Measurements from ENCODE around the gene SPN.
"Not testable (repeated sequence)": the region's sequence is repeated elsewhere in the genome, so short reads cannot be mapped to it uniquely, and the experiment has no call there.

SPN gene

GRCh38 chr16:29631658-29632057 is 31.4 kb upstream of the SPN start:
- H3K9ac ChIP-seq (ENCODE audit: low read depth, low read length); H3K4me3 ChIP-seq (ENCODE audit: low read depth, low read length): not testable (repeated sequence)

GRCh38 chr16:29635902-29636301 is 27.1 kb upstream of the SPN start:
- H3K9ac ChIP-seq (ENCODE audit: low read depth, low read length); H3K9me3 ChIP-seq (ENCODE audit: control insufficient read depth, insufficient read depth, low read length); H3K36me3 ChIP-seq (ENCODE audit: control insufficient read depth, insufficient read depth, low read length); H3K4me3 ChIP-seq (ENCODE audit: low read depth, low read length); H3K27me3 ChIP-seq (ENCODE audit: control insufficient read depth, insufficient read depth, low read length); H3K4me1 ChIP-seq (ENCODE audit: control insufficient read depth, insufficient read depth, low read length): not testable (repeated sequence)

More at GRCh38 chr16:29631658-29632057, 31.4 kb upstream of the SPN start:
- not testable (repeated sequence) for H3K27me3 ChIP-seq (ENCODE audit: control insufficient read depth, insufficient read depth, low read length); H3K9me3 ChIP-seq (ENCODE audit: control insufficient read depth, insufficient read depth, low read length); H3K36me3 ChIP-seq (ENCODE audit: control insufficient read depth, insufficient read depth, low read length); H3K4me1 ChIP-seq (ENCODE audit: control insufficient read depth, insufficient read depth, low read length)

GRCh38 chr16:29636368-29636767 is 26.7 kb upstream of the SPN start:
- H3K4me3 ChIP-seq (ENCODE audit: low read depth, low read length); H3K4me1 ChIP-seq (ENCODE audit: control insufficient read depth, insufficient read depth, low read length); H3K27me3 ChIP-seq (ENCODE audit: control insufficient read depth, insufficient read depth, low read length); H3K36me3 ChIP-seq (ENCODE audit: control insufficient read depth, insufficient read depth, low read length); H3K9ac ChIP-seq (ENCODE audit: low read depth, low read length); H3K9me3 ChIP-seq (ENCODE audit: control insufficient read depth, insufficient read depth, low read length): not testable (repeated sequence)

GRCh38 chr16:29638751-29639150 is 24.3 kb upstream of the SPN start:
- H3K36me3 ChIP-seq (ENCODE audit: control insufficient read depth, insufficient read depth, low read length); H3K9me3 ChIP-seq (ENCODE audit: control insufficient read depth, insufficient read depth, low read length); H3K4me1 ChIP-seq (ENCODE audit: control insufficient read depth, insufficient read depth, low read length); H3K4me3 ChIP-seq (ENCODE audit: low read depth, low read length); H3K27me3 ChIP-seq (ENCODE audit: control insufficient read depth, insufficient read depth, low read length); H3K9ac ChIP-seq (ENCODE audit: low read depth, low read length): not testable (repeated sequence)

- Histone ChIP-seq H3K27me3 (ENCODE audit: control insufficient read depth, insufficient read depth, low read length) (no peaks in the 10 kb centered on the region), H3K36me3 (ENCODE audit: control insufficient read depth, insufficient read depth, low read length) (no peaks in the 10 kb centered on the region), H3K4me1 (ENCODE audit: control insufficient read depth, insufficient read depth, low read length) (no peaks in the 10 kb centered on the region), H3K4me3 (ENCODE audit: low read depth, low read length) (no peak overlapping the region), H3K9ac (ENCODE audit: low read depth, low read length) (no peak overlapping the region), H3K9me3 (ENCODE audit: control insufficient read depth, insufficient read depth, low read length) (no peaks in the 10 kb centered on the region)
Measured at GRCh38 chr16:29641561-29641960, 21.5 kb upstream of the SPN start.

GRCh38 chr16:29643596-29643995 is 19.5 kb upstream of the SPN start:
- no peak overlapping the region for H3K9ac ChIP-seq (ENCODE audit: low read depth, low read length)

GRCh38 chr16:29644338-29644857 is 18.6 kb upstream of the SPN start:
- no peaks in the 10 kb centered on the region for H3K36me3 ChIP-seq (ENCODE audit: control insufficient read depth, insufficient read depth, low read length)
- no peak overlapping the region for H3K9ac ChIP-seq (ENCODE audit: low read depth, low read length)
- H3K4me3 ChIP-seq (ENCODE audit: low read depth, low read length), result no peak overlapping the region
- no peaks in the 10 kb centered on the region for H3K27me3 ChIP-seq (ENCODE audit: control insufficient read depth, insufficient read depth, low read length)
- no peaks in the 10 kb centered on the region for H3K9me3 ChIP-seq (ENCODE audit: control insufficient read depth, insufficient read depth, low read length)
- H3K4me1 ChIP-seq (ENCODE audit: control insufficient read depth, insufficient read depth, low read length), result no peaks in the 10 kb centered on the region

More at GRCh38 chr16:29643596-29643995, 19.5 kb upstream of the SPN start:
- no peak overlapping the region for H3K4me3 ChIP-seq (ENCODE audit: low read depth, low read length)
- no peaks in the 10 kb centered on the region for H3K36me3 ChIP-seq (ENCODE audit: control insufficient read depth, insufficient read depth, low read length)
- H3K9me3 ChIP-seq (ENCODE audit: control insufficient read depth, insufficient read depth, low read length), result no peaks in the 10 kb centered on the region
- no peaks in the 10 kb centered on the region for H3K4me1 ChIP-seq (ENCODE audit: control insufficient read depth, insufficient read depth, low read length)
- H3K27me3 ChIP-seq (ENCODE audit: control insufficient read depth, insufficient read depth, low read length), result no peaks in the 10 kb centered on the region

- no peaks in the 10 kb centered on the region for H3K9me3 ChIP-seq (ENCODE audit: control insufficient read depth, insufficient read depth, low read length)
- no peaks in the 10 kb centered on the region for H3K27me3 ChIP-seq (ENCODE audit: control insufficient read depth, insufficient read depth, low read length)
- H3K4me3 ChIP-seq (ENCODE audit: low read depth, low read length), result no peak overlapping the region
- H3K4me1 ChIP-seq (ENCODE audit: control insufficient read depth, insufficient read depth, low read length), result no peaks in the 10 kb centered on the region
- no peak overlapping the region for H3K9ac ChIP-seq (ENCODE audit: low read depth, low read length)
- H3K36me3 ChIP-seq (ENCODE audit: control insufficient read depth, insufficient read depth, low read length), result no peaks in the 10 kb centered on the region
Measured at GRCh38 chr16:29644973-29645693, 17.9 kb upstream of the SPN start.

- H3K9ac ChIP-seq (ENCODE audit: low read depth, low read length), result no peak overlapping the region
- no peaks in the 10 kb centered on the region for H3K9me3 ChIP-seq (ENCODE audit: control insufficient read depth, insufficient read depth, low read length)
- H3K4me3 ChIP-seq (ENCODE audit: low read depth, low read length), result no peak overlapping the region
- no peaks in the 10 kb centered on the region for H3K36me3 ChIP-seq (ENCODE audit: control insufficient read depth, insufficient read depth, low read length)
- no peaks in the 10 kb centered on the region for H3K4me1 ChIP-seq (ENCODE audit: control insufficient read depth, insufficient read depth, low read length)
- no peaks in the 10 kb centered on the region for H3K27me3 ChIP-seq (ENCODE audit: control insufficient read depth, insufficient read depth, low read length)
Measured at GRCh38 chr16:29645694-29646187, 17.3 kb upstream of the SPN start.

- Histone ChIP-seq H3K36me3 (ENCODE audit: control insufficient read depth, insufficient read depth, low read length) (no peaks in the 10 kb centered on the region), H3K9me3 (ENCODE audit: control insufficient read depth, insufficient read depth, low read length) (no peaks in the 10 kb centered on the region), H3K9ac (ENCODE audit: low read depth, low read length) (no peak overlapping the region), H3K27me3 (ENCODE audit: control insufficient read depth, insufficient read depth, low read length) (no peaks in the 10 kb centered on the region), H3K4me1 (ENCODE audit: control insufficient read depth, insufficient read depth, low read length) (no peaks in the 10 kb centered on the region), H3K4me3 (ENCODE audit: low read depth, low read length) (no peak overlapping the region)
Measured at GRCh38 chr16:29646947-29647346, 16.1 kb upstream of the SPN start.

GRCh38 chr16:29649588-29650494 is 13.2 kb upstream of the SPN start:
- Histone ChIP-seq H3K36me3 (ENCODE audit: control insufficient read depth, insufficient read depth, low read length) (no peaks in the 10 kb centered on the region), H3K9ac (ENCODE audit: low read depth, low read length) (no peak overlapping the region), H3K27me3 (ENCODE audit: control insufficient read depth, insufficient read depth, low read length) (no peaks in the 10 kb centered on the region), H3K9me3 (ENCODE audit: control insufficient read depth, insufficient read depth, low read length) (no peaks in the 10 kb centered on the region), H3K4me1 (ENCODE audit: control insufficient read depth, insufficient read depth, low read length) (no peaks in the 10 kb centered on the region), H3K4me3 (ENCODE audit: low read depth, low read length) (no peak overlapping the region)

DNA sequence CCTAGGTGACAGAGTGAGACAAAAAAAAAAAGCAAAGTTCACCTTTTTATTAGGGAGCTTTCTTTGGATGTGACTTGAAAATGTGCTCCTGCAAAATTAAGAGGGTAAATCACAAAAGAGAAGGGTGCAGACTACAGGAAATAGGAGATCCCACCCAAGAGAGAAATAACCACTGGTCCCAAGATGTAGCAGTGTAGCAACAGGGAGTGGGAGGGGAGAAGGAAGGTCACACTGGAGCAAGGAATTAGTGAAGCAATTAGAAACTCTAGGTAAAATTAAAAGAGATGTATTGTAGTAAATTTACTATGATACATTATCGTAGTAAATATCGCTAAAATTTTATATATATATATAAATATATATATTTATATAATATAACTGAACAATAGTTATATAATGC is 12.3 kb upstream of the SPN start:
- H3K36me3 ChIP-seq (ENCODE audit: control insufficient read depth, insufficient read depth, low read length), result no peaks in the 10 kb centered on the region
- no peaks in the 10 kb centered on the region for H3K4me1 ChIP-seq (ENCODE audit: control insufficient read depth, insufficient read depth, low read length)
- no peaks in the 10 kb centered on the region for H3K27me3 ChIP-seq (ENCODE audit: control insufficient read depth, insufficient read depth, low read length)
- no peak overlapping the region for H3K9ac ChIP-seq (ENCODE audit: low read depth, low read length)
- no peak overlapping the region for H3K4me3 ChIP-seq (ENCODE audit: low read depth, low read length)
- H3K9me3 ChIP-seq (ENCODE audit: control insufficient read depth, insufficient read depth, low read length), result no peaks in the 10 kb centered on the region

All from iPS-15b (cell line).